H1 (cell line): ENCODE results near the gene HSPA1L. TPM values are rescaled to one million over a fixed set of nuclear protein-coding genes. Genes with fewer than 3 reads are reported as not detected.
A peak's percentile ranks its signal among the peaks of the same experiment; 100 is the strongest.

Experiments
- CTCF ChIA-PET: fragments of 300-600 bp; sonication (Branson Sonifier 250); formaldehyde crosslinking; loops from one replicate; lab custom pipeline; 2021; ENCODE audit not compliant: partially characterized antibody; lab: Charles Lee
- POLR2A ChIA-PET: fragments of 300-600 bp; sonication (Branson Sonifier 250); formaldehyde crosslinking; loops from one replicate; lab custom pipeline; 2021; ENCODE audit warnings: inconsistent platforms; ENCODE audit not compliant: partially characterized antibody; lab: Charles Lee
- DNase-seq, 2 experiments: peaks; one replicate each; pipeline versions ENCODE4 v3.0.0 to v3.0.0-alpha.2; 2010 to 2022; ENCODE audit warnings: low spot score in 2 of 2, low read depth in 1 of 2, mixed read lengths in 1 of 2
- FAIRE-seq: peaks from 2 replicates; lab custom pipeline; 2011; peaks lifted over from hg19 to GRCh38; lab: Jason Lieb, UNC
- H2AFZ ChIP-seq: 2 replicates; pipeline ENCODE4 v1.8.1; 2012; ENCODE audit warnings: low read length, inconsistent platforms
- H2AK5ac ChIP-seq: 2 replicates; pipeline ENCODE4 v1.6.1; 2013; ENCODE audit warnings: low read depth, low read length
- H2BK120ac ChIP-seq: replicated peaks from 2 replicates; pipeline ENCODE3; 2013; ENCODE audit warnings: low read depth, low read length, inconsistent platforms
- H2BK12ac ChIP-seq: 2 replicates; pipeline ENCODE4 v1.6.1; 2013; ENCODE audit warnings: low read depth, low read length
- H2BK15ac ChIP-seq: 2 replicates; pipeline ENCODE4 v1.6.1; 2013; ENCODE audit warnings: low read length
- H2BK20ac ChIP-seq: 2 replicates; pipeline ENCODE4 v1.6.1; 2013; ENCODE audit warnings: low read length
- H2BK5ac ChIP-seq: 2 replicates; pipeline ENCODE4 v1.6.1; 2013; ENCODE audit warnings: low read depth, low read length
- H3K14ac ChIP-seq: 2 replicates; pipeline ENCODE4 v1.6.1; 2013; ENCODE audit warnings: inconsistent platforms; ENCODE audit not compliant: insufficient read length
- H3K18ac ChIP-seq: 2 replicates; pipeline ENCODE4 v1.6.1; 2013; ENCODE audit warnings: low read length; ENCODE audit errors: extremely low read depth
- H3K23ac ChIP-seq: 2 replicates; pipeline ENCODE4 v1.6.1; 2013; ENCODE audit warnings: inconsistent platforms; ENCODE audit not compliant: insufficient read length
- H3K23me2 ChIP-seq: 2 replicates; pipeline ENCODE4 v1.6.1; 2013; ENCODE audit warnings: low read depth, low read length
- H3K27ac ChIP-seq: 2 replicates; pipeline ENCODE4 v1.6.1; 2011; ENCODE audit warnings: low read depth, low read length, inconsistent platforms
- H3K27me3 ChIP-seq, 4 experiments: replicated peaks in 1 of 4; 1 replicate in 1 of 4; 2 replicates in 3 of 4; pipeline versions ENCODE4 v1.6.1 to v1.8.1; 2011 to 2013; ENCODE audit warnings: low read length in 3 of 4, mild to moderate bottlenecking in 3 of 4, inconsistent platforms in 2 of 4, mixed read lengths in 2 of 4, moderate library complexity in 1 of 4; ENCODE audit not compliant: control insufficient read depth in 3 of 4, insufficient read depth in 3 of 4; ENCODE audit errors: extremely low read depth in 1 of 4
- H3K36me3 ChIP-seq, 4 experiments: 2 replicates each; pipeline versions ENCODE4 v1.6.1 to v1.8.1; 2011 to 2013; ENCODE audit warnings: mild to moderate bottlenecking in 4 of 4, low read length in 3 of 4, moderate library complexity in 2 of 4, control low read depth in 1 of 4, inconsistent platforms in 1 of 4; ENCODE audit not compliant: insufficient read depth in 4 of 4, control insufficient read depth in 2 of 4
- H3K4ac ChIP-seq: replicated peaks from 2 replicates; pipeline ENCODE3; 2013; ENCODE audit warnings: low read length, low read depth, mixed read lengths, inconsistent platforms; ENCODE audit not compliant: insufficient read length
- H3K4me1 ChIP-seq, 4 experiments: replicated peaks in 1 of 4; 1 replicate in 1 of 4; 2 replicates in 3 of 4; pipeline versions ENCODE4 v1.6.1 to v1.8.1; 2011 to 2013; ENCODE audit warnings: low read length in 3 of 4, inconsistent platforms in 2 of 4, mixed read lengths in 1 of 4; ENCODE audit not compliant: insufficient read depth in 4 of 4, control insufficient read depth in 3 of 4
- H3K4me2 ChIP-seq, 2 experiments: 2 replicates each; pipeline versions ENCODE4 v1.6.1 to v1.8.1; 2011 to 2013; ENCODE audit warnings: low read depth in 2 of 2, low read length in 2 of 2, control low read depth in 1 of 2, inconsistent platforms in 1 of 2, mild to moderate bottlenecking in 1 of 2; ENCODE audit not compliant: insufficient read depth in 1 of 2
- H3K4me3 ChIP-seq, 4 experiments: fragments of 200-600, 300-600 bp in 1 of 4; sonication (generic), shearing (Covaris generic), sonication (Bioruptor Twin) in 1 of 4; 2 replicates each; pipeline versions ENCODE4 v1.5.1 to v1.8.1; 2011 to 2016; ENCODE audit warnings: low read length in 4 of 4, low read depth in 3 of 4, control low read depth in 2 of 4, inconsistent platforms in 2 of 4, mild to moderate bottlenecking in 2 of 4, mixed read lengths in 1 of 4, moderate library complexity in 1 of 4; ENCODE audit not compliant: insufficient read depth in 2 of 4; ENCODE audit errors: extremely low read depth in 1 of 4
- H3K56ac ChIP-seq: replicated peaks from 2 replicates; pipeline ENCODE3; 2013; ENCODE audit warnings: low read depth, mild to moderate bottlenecking, mixed read lengths, low read length, inconsistent platforms; ENCODE audit not compliant: insufficient read length
- H3K79me1 ChIP-seq: 2 replicates; pipeline ENCODE4 v1.6.1; 2013; ENCODE audit warnings: low read depth, low read length, control low read depth
- H3K79me2 ChIP-seq, 2 experiments: 2 replicates each; pipeline versions ENCODE4 v1.6.1 to v1.8.1; 2012 to 2013; ENCODE audit warnings: low read length in 2 of 2, mild to moderate bottlenecking in 2 of 2, inconsistent platforms in 1 of 2; ENCODE audit not compliant: insufficient read depth in 2 of 2, control insufficient read depth in 1 of 2
- H3K9ac ChIP-seq, 4 experiments: replicated peaks in 1 of 4; 1 replicate in 1 of 4; 2 replicates in 3 of 4; pipeline versions ENCODE4 v1.6.1 to v1.8.1; 2011 to 2013; ENCODE audit warnings: low read depth in 3 of 4, low read length in 3 of 4, control low read depth in 2 of 4, mild to moderate bottlenecking in 2 of 4, moderate library complexity in 2 of 4, inconsistent platforms in 1 of 4; ENCODE audit errors: extremely low read depth in 1 of 4
- H3K9me3 ChIP-seq, 2 experiments: 2 replicates each; pipeline versions ENCODE4 v1.6.1 to v1.8.1; 2012 to 2013; ENCODE audit warnings: mild to moderate bottlenecking in 2 of 2, moderate library complexity in 2 of 2, control low read depth in 1 of 2, inconsistent platforms in 1 of 2, low read depth in 1 of 2, low read length in 1 of 2, mixed read lengths in 1 of 2; ENCODE audit not compliant: insufficient read depth in 2 of 2
- H4K20me1 ChIP-seq, 2 experiments: replicated peaks in 1 of 2; 2 replicates each; pipeline versions ENCODE3 to v1.8.1; 2011 to 2013; ENCODE audit warnings: inconsistent platforms in 2 of 2, low read length in 2 of 2, mild to moderate bottlenecking in 1 of 2; ENCODE audit not compliant: insufficient read depth in 2 of 2, control insufficient read depth in 1 of 2
- H4K5ac ChIP-seq: 2 replicates; pipeline ENCODE4 v1.6.1; 2013; ENCODE audit warnings: low read length, low read depth, mixed read lengths, inconsistent platforms; ENCODE audit not compliant: insufficient read length
- H4K8ac ChIP-seq: 2 replicates; pipeline ENCODE4 v1.8.0; 2013; ENCODE audit warnings: mild to moderate bottlenecking, moderate library complexity, low read length, inconsistent platforms; ENCODE audit not compliant: insufficient read depth; ENCODE audit errors: extremely low read depth
- H4K91ac ChIP-seq: replicated peaks from 2 replicates; pipeline ENCODE3; 2013; ENCODE audit warnings: low read length, mixed read lengths, inconsistent platforms; ENCODE audit not compliant: insufficient read length
- BCL11A ChIP-seq, 2 experiments: IDR thresholded peaks; one replicate each; pipeline ENCODE4 v1.6.1; 2011; ENCODE audit warnings: low read depth in 2 of 2, low read length in 2 of 2, mild to moderate bottlenecking in 2 of 2
- EGR1 ChIP-seq: IDR thresholded peaks from 2 replicates; pipeline ENCODE4 v1.6.1; 2011; ENCODE audit warnings: low read depth, low read length, borderline replicate concordance
- FOSL1 ChIP-seq: IDR thresholded peaks from 2 replicates; pipeline ENCODE4 v1.6.1; 2011; ENCODE audit warnings: mild to moderate bottlenecking, low read depth, low read length, moderate library complexity; ENCODE audit not compliant: insufficient read depth
- NANOG ChIP-seq: IDR thresholded peaks from 2 replicates; pipeline ENCODE4 v1.6.1; 2011; ENCODE audit warnings: low read length, low read depth, mild to moderate bottlenecking, inconsistent platforms; ENCODE audit not compliant: insufficient read depth, poor library complexity, severe bottlenecking
- POLR2A ChIP-seq, 2 experiments: IDR thresholded peaks; 1 replicate in 1 of 2; 2 replicates in 1 of 2; pipeline ENCODE4 v1.6.1; 2011; ENCODE audit warnings: low read depth in 2 of 2, low read length in 2 of 2, mild to moderate bottlenecking in 2 of 2; ENCODE audit errors: control extremely low read depth in 1 of 2
- POLR2AphosphoS5 ChIP-seq: IDR thresholded peaks from 2 replicates; pipeline ENCODE4 v1.6.1; 2011; ENCODE audit warnings: low read depth, low read length
- POU5F1 ChIP-seq: IDR thresholded peaks from 2 replicates; pipeline ENCODE4 v1.6.1; 2011; ENCODE audit warnings: low read depth, mild to moderate bottlenecking, low read length, moderate library complexity
- SIN3A ChIP-seq, 2 experiments: IDR thresholded peaks in 1 of 2; conservative IDR thresholded peaks in 1 of 2; 2 replicates each; pipeline ENCODE4 v1.6.1; 2011 to 2012; ENCODE audit warnings: low read length in 2 of 2, improper control_type of control experiment in 1 of 2, low read depth in 1 of 2, mild to moderate bottlenecking in 1 of 2
- SP1 ChIP-seq: IDR thresholded peaks from 2 replicates; pipeline ENCODE4 v1.6.1; 2011; ENCODE audit warnings: low read depth, low read length
- TBP ChIP-seq: IDR thresholded peaks from 2 replicates; pipeline ENCODE4 v1.6.1; 2011; ENCODE audit warnings: low read depth, low read length, improper control_type of control experiment
- TCF12 ChIP-seq: IDR thresholded peaks from 2 replicates; pipeline ENCODE4 v1.6.1; 2011; ENCODE audit warnings: low read depth, mild to moderate bottlenecking, low read length
- WGBS, 2 experiments: shearing (Covaris generic) in 1 of 2; methylation state at CpG; one replicate each; pipeline versions ENCODE4 v1.1.6 to v1.1.7; 2013 to 2015; ENCODE audit warnings: low lambda C conversion rate in 2 of 2, mixed read lengths in 2 of 2, inconsistent platforms in 1 of 2, low coverage in 1 of 2, missing lambda C conversion rate in 1 of 2; ENCODE audit not compliant: insufficient replicate concordance in 2 of 2, insufficient coverage in 1 of 2, insufficient read length in 1 of 2; ENCODE audit errors: extremely low coverage in 1 of 2, missing lambda C conversion rate in 1 of 2; 5-methylcytosine and 5-hydroxymethylcytosine counted together
- polyA plus RNA-seq, 7 experiments: library from polyadenylated mRNA; depleted of rRNA in 3 of 7; stranded (reverse) in 5 of 7; unstranded in 2 of 7; fragments of >200 nt in 5 of 7; fragments of 200-250 nt in 2 of 7; gene quantifications; 1 replicate in 5 of 7; 2 replicates in 1 of 7; 4 replicates in 1 of 7; pipeline versions ENCODE4 v1.2.1 to v1.2.3, GENCODE V29; 2011 to 2013; ENCODE audit warnings: missing spikeins in 2 of 7, mixed read lengths in 2 of 7
- total RNA-seq: library from RNA; stranded (reverse); fragmentation: NEBNext Ultra II Directional; extraction: Animal tissue kit (Norgen Biotek cat#: 25700); gene quantifications from 2 replicates; pipeline ENCODE4 v1.2.1, GENCODE V29; 2021

Gene HSPA1L
- total and polyA plus RNA-seq, 2 of the 8 experiments (the other 6 are each of a cell fraction or from before 2014, with no cell fraction given): 1.00 to 1.9 TPM

DNA sequence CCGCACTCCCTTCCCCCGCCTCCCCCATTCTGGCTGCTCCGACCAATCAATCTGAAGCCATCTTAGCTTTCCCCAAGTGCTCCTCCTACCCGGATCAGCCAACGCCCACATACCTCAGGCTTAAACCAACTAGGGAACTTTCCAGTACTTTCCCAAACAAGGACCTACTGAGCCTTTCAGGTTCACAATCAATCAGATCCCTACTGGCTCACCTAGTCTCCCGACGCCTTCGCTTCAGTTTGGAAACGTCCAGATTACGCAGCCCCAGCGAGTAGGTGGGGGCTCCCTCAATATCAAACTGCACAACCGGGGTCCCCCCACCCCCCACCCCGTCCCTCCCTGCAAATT, 432 bp downstream of the HSPA1L start:
- peak; percentile 81 to 89 for DNase-seq
- no peak overlapping the region for H3K4ac ChIP-seq
- H3K56ac ChIP-seq: no peak overlapping the region
- H3K18ac ChIP-seq: no peak overlapping the region; the same call in 1 of the 2 replicates
- H3K79me1 ChIP-seq: peaks cover 2% of the 10 kb centered on the region; the same call in 1 of the 2 replicates
- no peaks in the 10 kb centered on the region for H3K36me3 ChIP-seq
- no peak overlapping the region for H2BK12ac ChIP-seq
- peak overlapping the region; percentile 55; the same call in 1 of the 2 replicates for H2BK5ac ChIP-seq
- FAIRE-seq: no peak
- no peak overlapping the region for H2AFZ ChIP-seq
- H3K9ac ChIP-seq: peak overlapping the region in 2 of 4 experiments; percentile 45 to 52; a peak in 2 of 7 replicates
- ChIA-PET POLR2A (interaction anchor here (0.6 to 6.3 kb wide), 26 partner anchors 9 to 274 kb away, joined by 3 to 119 read pairs (median 4); partner anchors contain the start of genes BAG6, C6orf47, DDAH2 and DDX39B), CTCF (interaction anchor here (1.0 to 3.6 kb wide), 3 partner anchors 9 to 17 kb away, joined by 3 to 28 read pairs (median 6); partner anchors contain the start of gene VARS1)
- H3K9me3 ChIP-seq: no peaks in the 10 kb centered on the region
- no peaks in the 10 kb centered on the region for H3K27me3 ChIP-seq
- no peak overlapping the region for H3K23ac ChIP-seq
- peak overlapping the region; percentile 71 to 95 for H3K4me2 ChIP-seq
- peak overlapping the region; percentile 29 to 67 (median 48) for H3K4me3 ChIP-seq
- H4K20me1 ChIP-seq: no peaks in the 10 kb centered on the region
- peaks cover 8% of the 10 kb centered on the region for H3K23me2 ChIP-seq
- peaks cover 0 to 5% of the 10 kb centered on the region in 2 experiments; a peak in 1 of 4 replicates for H3K79me2 ChIP-seq
- peak overlapping the region; percentile 37; the same call in 1 of the 2 replicates for H3K27ac ChIP-seq
- H2BK120ac ChIP-seq: no peak overlapping the region
- H2BK15ac ChIP-seq: no peak overlapping the region
- H4K5ac ChIP-seq: no peak overlapping the region
- peaks cover 0 to 5% (median 3%) of the 10 kb centered on the region in 4 experiments; a peak in 5 of 7 replicates for H3K4me1 ChIP-seq
- H2BK20ac ChIP-seq: no peak overlapping the region
- no peak overlapping the region for H3K14ac ChIP-seq
- H4K8ac ChIP-seq: 0 out of 2 replicates have a peak overlapping the region, but pooled peaks have one; percentile 42
- no peak overlapping the region for H2AK5ac ChIP-seq
- 0% methylated on average over 9 of the region's 13 CpGs; no CpG with 5 or more reads in 1 of the 2 experiments for WGBS, 2 experiments
- H4K91ac ChIP-seq: no peak overlapping the region
- TF ChIP-seq TCF12 (no peak), POLR2AphosphoS5 (peak; percentile 64), POLR2A (IDR thresholded peaks at IDR 0.05; ENCODE audit: control extremely low read depth in 1 of 2, low read depth in 2 of 2, low read length in 2 of 2) (peak; percentile 36 to 58; a peak in 2 of 3 replicates), SP1 (peak; percentile 76; the same call in 1 of the 2 replicates), NANOG (peak; percentile 29), BCL11A (IDR thresholded peaks at IDR 0.05; ENCODE audit: low read depth in 2 of 2, low read length in 2 of 2) (no peak), FOSL1 (no peak), EGR1 (peak; percentile 49; the same call in 1 of the 2 replicates), POU5F1 (no peak), SIN3A (conservative IDR thresholded peaks at IDR 0.05 in 1 of 2, IDR thresholded peaks at IDR 0.05 in 1 of 2; ENCODE audit: low read depth in 1 of 2, low read length in 2 of 2) (peak; percentile 28 to 76), TBP (peak; percentile 58)
